Psoas muscle (tissue), 8 donors: Measurements from ENCODE around the gene SGMS1. TPM values are rescaled to one million over a fixed set of nuclear protein-coding genes. Genes with fewer than 3 reads are reported as not detected.

Experiments used
- ATAC-seq, 4 donors: fragments of 200-7000 bp; cut with Tn5 transposase; one replicate each; pipeline ENCODE4 v1.9.1; 2020; ENCODE audit warnings: moderate library complexity in 3 of 4, mild to moderate bottlenecking in 2 of 4
- DNase-seq, 2 donors: peaks; one replicate each; pipeline ENCODE4 v3.0.0-alpha.2; 2020
- H3K27ac ChIP-seq: fragments of 200-600 bp; one replicate; pipeline ENCODE4 v1.8.0; 2022
- H3K27me3 ChIP-seq, 3 donors: fragments of 200-600 bp in 1 of 3; one replicate each; pipeline versions ENCODE4 v1.6.1 to v1.8.0; 2013 to 2022; ENCODE audit warnings: low read length in 2 of 3, mild to moderate bottlenecking in 2 of 3, moderate library complexity in 1 of 3; ENCODE audit not compliant: insufficient read depth in 3 of 3
- H3K36me3 ChIP-seq, 2 donors: fragments of 200-600 bp in 1 of 2; one replicate each; pipeline versions ENCODE4 v1.6.1 to v1.8.0; 2013 to 2022; ENCODE audit warnings: low read depth in 1 of 2, mild to moderate bottlenecking in 1 of 2, moderate library complexity in 1 of 2; ENCODE audit not compliant: insufficient read depth in 1 of 2
- H3K4me1 ChIP-seq: fragments of 200-600 bp; one replicate; pipeline ENCODE4 v1.8.0; 2022
- H3K4me3 ChIP-seq: fragments of 200-600 bp; one replicate; pipeline ENCODE4 v1.8.0; 2022; ENCODE audit warnings: mild to moderate bottlenecking
- H3K9me3 ChIP-seq: fragments of 200-600 bp; one replicate; pipeline ENCODE4 v1.8.0; 2022
- CTCF ChIP-seq: fragments of 200-600 bp; IDR thresholded peaks from one replicate; pipeline ENCODE4 v1.8.0; 2022; ENCODE audit warnings: antibody characterized with exemption
- WGBS, 3 donors: extraction: QIAGEN DNeasy Blood & Tissue Kit; methylation state at CpG; one replicate each; pipeline versions ENCODE4 v1.1.6 to v1.1.7; 2013; 5-methylcytosine and 5-hydroxymethylcytosine counted together
- intact Hi-C, 2 donors: fragments of 100-400 bp; cut with DNase I; formaldehyde crosslinking; loops; one replicate each; pipeline versions ENCODE4 v1.11.0 to v1.14.2; 2022
- polyA plus RNA-seq, 3 donors: library from polyadenylated mRNA; stranded (reverse); fragments of 200-250 nt; gene quantifications; one replicate each; pipeline ENCODE4 v1.2.3, GENCODE V29; 2013
- total RNA-seq, 4 donors: library from RNA; stranded (reverse); fragmentation: NEBNext Ultra II Directional in 2 of 4; extraction: Animal tissue kit (Norgen Biotek cat#: 25700) in 2 of 4; gene quantifications; one replicate each; pipeline versions ENCODE4 v1.2.1 to v1.2.4, GENCODE V29; 2021 to 2023
- donor health status: healthy with polysubstance abuse.
- donor health status: DM: no; HTN: no; CAD: no; lungs with moderate emphysema.
- donor health status: Bipolar disorder and iron deficiency.
- donor health status: healthy.
- donor health status: DM: yes; HTN: yes; CAD: no.
- donor health status: DM: no; HTN: no; CAD: no.
- donor health status: DM: no; HTN: no; CAD: no.
- donor health status: DM: yes; HTN: yes; CAD: no.

Gene SGMS1
- total and polyA plus RNA-seq, 7 donors: 6.2 to 16.7 (median 11.3) TPM

GRCh38 chr10:50501924-50502452, 121.8 kb downstream of the SGMS1 start:
- ATAC-seq (no peak), DNase-seq (no peak)
- Histone ChIP-seq H3K4me1 (peaks cover 25% of the 10 kb centered on the region), H3K27ac (no peak overlapping the region), H3K9me3 (no peaks in the 10 kb centered on the region), H3K4me3 (no peak overlapping the region), H3K27me3 (no peaks in the 10 kb centered on the region), H3K36me3 (no peaks in the 10 kb centered on the region)
- WGBS, 3 donors: 39 to 88% (median 53%) methylated on average over 1 of the region's 1 CpG
- intact Hi-C loops: no loop called here
- no peak for TF ChIP-seq CTCF

GRCh38 chr10:50501478-50501877, 122.3 kb downstream of the SGMS1 start:
- intact Hi-C loops: no loop called here
- Histone ChIP-seq H3K4me1 (peaks cover 26% of the 10 kb centered on the region), H3K9me3 (no peaks in the 10 kb centered on the region), H3K4me3 (no peak overlapping the region), H3K27me3 (no peaks in the 10 kb centered on the region), H3K36me3 (no peaks in the 10 kb centered on the region), H3K27ac (no peak overlapping the region)
- 89 to 97% (median 94%) methylated on average over 2 of the region's 2 CpGs for WGBS, 3 donors
- TF ChIP-seq CTCF: no peak
- no peak for ATAC-seq
- DNase-seq: no peak

GRCh38 chr10:50498465-50498864, 125.3 kb downstream of the SGMS1 start:
- Histone ChIP-seq H3K36me3 (no peaks in the 10 kb centered on the region), H3K27me3 (no peaks in the 10 kb centered on the region), H3K4me3 (no peak overlapping the region), H3K27ac (peak overlapping the region; percentile 73), H3K4me1 (peaks cover 23% of the 10 kb centered on the region), H3K9me3 (no peaks in the 10 kb centered on the region)
- 94 to 100% (median 95%) methylated on average over 1 of the region's 1 CpG for WGBS, 3 donors
- DNase-seq: no peak
- no peak for TF ChIP-seq CTCF
- intact Hi-C loops: loop anchor here in 1 of 2 donors (5.0 kb wide), 1 partner anchor 124 kb away; the partner anchor contains the start of gene SGMS1
- ATAC-seq: no peak

GRCh38 chr10:50497758-50498157, 126.0 kb downstream of the SGMS1 start:
- Histone ChIP-seq H3K4me1 (peaks cover 23% of the 10 kb centered on the region), H3K4me3 (peak overlapping the region; percentile 23), H3K27ac (peak overlapping the region; percentile 73), H3K27me3 (no peaks in the 10 kb centered on the region), H3K9me3 (no peaks in the 10 kb centered on the region), H3K36me3 (no peaks in the 10 kb centered on the region)
- DNase-seq (no peak), ATAC-seq (peak; percentile 90 to 96 (median 92))
- intact Hi-C loops: loop anchor here in 1 of 2 donors (5.0 kb wide), 1 partner anchor 125 kb away; the partner anchor contains the start of gene SGMS1
- no peak for TF ChIP-seq CTCF

GRCh38 chr10:50496228-50496627, 127.5 kb downstream of the SGMS1 start:
- intact Hi-C loops: loop anchor here in 1 of 2 donors (5.0 kb wide), 1 partner anchor 126 kb away; the partner anchor contains the start of gene SGMS1
- H3K9me3 ChIP-seq: no peaks in the 10 kb centered on the region
- ATAC-seq: no peak
- peaks cover 12% of the 10 kb centered on the region for H3K4me1 ChIP-seq
- 87 to 96% (median 90%) methylated on average over 2 of the region's 2 CpGs for WGBS, 3 donors
- no peak for TF ChIP-seq CTCF
- H3K27me3 ChIP-seq: no peaks in the 10 kb centered on the region
- DNase-seq: no peak
- no peaks in the 10 kb centered on the region for H3K36me3 ChIP-seq
- H3K4me3 ChIP-seq: no peak overlapping the region
- peak overlapping the region; percentile 73 for H3K27ac ChIP-seq
